T follicular helper cell (primary cell): ENCODE results near the gene DDX1.
"Not testable (repeated sequence)": the region's sequence is repeated elsewhere in the genome, so short reads cannot be mapped to it uniquely, and the experiment has no call there.

Source experiments
- DNase-seq: peaks from one replicate; pipeline ENCODE4 v3.0.0-alpha.2; 2020; ENCODE audit warnings: low read depth

DDX1 gene

DNA sequence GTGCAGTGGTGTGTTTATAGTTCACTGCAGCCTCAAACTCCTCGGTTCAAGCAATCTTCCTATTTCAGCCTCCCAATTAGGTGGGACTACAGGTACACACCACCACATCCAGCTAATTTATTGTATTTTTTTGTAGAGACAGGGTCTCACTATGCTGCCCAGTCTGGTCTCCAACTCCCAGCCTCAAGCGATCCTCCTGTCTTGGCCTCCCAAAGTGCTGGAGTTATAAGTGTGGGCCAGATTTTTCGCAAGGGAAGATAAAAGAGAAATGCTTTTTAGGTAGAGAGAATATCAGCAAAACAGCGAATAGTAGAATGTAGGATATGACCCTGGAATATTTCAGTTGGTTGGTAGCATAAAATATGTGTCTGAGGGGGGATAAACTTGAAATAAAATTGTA, 4.3 kb downstream of the DDX1 start:
- no peak for DNase-seq

DNA sequence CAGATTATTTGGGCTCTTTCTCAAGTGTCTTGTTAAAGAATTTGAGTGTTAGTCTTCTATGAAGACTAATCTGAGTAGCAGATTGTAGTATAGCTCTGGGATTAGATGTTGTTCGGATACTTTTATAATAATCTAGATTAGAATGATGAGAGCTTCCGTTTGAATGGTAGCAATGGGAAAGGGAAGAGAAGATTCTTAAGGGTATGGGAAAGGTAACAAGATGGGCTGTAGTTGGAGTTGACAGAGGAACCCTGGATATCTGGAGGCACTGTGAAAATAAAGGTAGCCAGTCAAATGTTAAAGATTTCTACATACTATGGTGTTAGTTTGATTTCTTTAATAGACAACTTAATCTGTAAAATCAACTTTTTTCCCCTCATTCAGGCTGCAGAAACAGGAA, 4.7 kb downstream of the DDX1 start:
- no peak for DNase-seq

DNA sequence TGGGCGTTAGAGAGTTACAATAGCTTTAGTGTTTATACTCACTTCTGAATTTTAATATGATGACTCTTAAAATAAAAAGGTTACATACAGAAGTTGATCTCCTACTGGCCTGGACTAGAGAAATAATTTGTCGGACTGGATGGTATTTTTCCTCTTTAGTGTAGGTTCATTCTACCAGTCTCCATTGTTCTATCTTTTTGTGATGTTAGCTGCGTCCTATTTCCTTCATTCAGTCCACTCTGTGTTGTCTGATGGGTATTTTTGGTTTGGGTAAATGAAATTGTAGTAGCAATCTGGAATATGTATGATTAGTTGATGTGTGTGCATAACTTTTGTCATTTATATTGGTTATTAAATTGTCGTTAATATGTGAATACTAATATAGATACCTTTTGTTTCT, 5.3 kb downstream of the DDX1 start:
- no peak for DNase-seq

DNA sequence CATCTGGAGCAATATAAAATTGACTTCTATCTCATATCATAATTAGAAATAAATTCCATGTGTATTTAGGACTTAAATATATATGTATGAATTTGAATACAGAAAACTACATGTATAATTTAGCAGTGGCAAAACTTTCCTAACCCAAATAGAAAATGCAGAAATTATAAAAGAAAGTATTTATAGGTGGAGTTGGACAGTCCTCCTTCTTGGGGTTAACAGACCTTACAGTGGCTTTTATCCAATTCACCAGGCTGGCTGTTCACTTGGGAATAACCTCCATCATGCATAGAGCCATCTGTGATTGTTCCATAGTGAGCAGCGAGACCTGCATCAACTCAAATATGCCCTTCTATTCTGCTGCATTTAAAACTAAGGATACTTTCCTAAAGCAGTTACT, 8.3 kb downstream of the DDX1 start:
- no peak for DNase-seq

DNA sequence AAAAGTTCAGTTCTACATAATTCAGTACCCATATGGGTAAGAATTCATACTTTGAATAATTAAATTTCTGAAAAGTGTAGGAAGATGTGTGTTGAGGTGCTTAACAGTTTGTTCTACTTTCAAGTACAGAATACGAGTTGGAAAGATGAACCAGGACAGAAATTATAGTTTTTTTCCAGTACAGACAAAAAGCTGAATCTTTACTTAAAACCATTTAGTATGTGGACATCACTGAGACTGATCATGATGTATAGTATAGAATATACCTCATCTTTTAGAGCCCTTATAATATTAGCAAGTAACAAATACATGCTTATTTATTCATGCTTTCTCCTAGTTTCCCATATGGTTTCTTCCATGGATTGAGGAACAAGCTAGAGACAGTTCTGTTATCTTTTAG, 10.0 kb downstream of the DDX1 start:
- DNase-seq, result no peak

DNA sequence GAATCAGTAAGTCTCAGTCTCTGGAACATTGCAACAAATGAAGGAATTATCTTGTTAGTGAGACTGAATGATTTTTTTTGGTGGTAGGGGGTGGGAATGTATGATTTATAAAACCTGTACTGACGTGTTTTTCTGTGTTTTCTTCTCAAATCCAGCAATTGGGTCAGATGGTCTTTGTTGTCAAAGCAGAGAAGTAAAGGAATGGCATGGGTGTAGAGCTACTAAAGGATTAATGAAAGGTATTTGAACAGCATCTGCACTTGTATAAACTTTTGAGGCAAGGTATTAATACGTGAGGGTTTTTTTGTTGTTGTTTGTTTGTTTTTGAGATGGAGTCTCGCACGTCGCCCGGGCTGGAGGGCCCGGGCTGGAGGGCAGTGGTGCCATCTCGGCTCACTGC, 10.7 kb downstream of the DDX1 start:
- no peak for DNase-seq

DNA sequence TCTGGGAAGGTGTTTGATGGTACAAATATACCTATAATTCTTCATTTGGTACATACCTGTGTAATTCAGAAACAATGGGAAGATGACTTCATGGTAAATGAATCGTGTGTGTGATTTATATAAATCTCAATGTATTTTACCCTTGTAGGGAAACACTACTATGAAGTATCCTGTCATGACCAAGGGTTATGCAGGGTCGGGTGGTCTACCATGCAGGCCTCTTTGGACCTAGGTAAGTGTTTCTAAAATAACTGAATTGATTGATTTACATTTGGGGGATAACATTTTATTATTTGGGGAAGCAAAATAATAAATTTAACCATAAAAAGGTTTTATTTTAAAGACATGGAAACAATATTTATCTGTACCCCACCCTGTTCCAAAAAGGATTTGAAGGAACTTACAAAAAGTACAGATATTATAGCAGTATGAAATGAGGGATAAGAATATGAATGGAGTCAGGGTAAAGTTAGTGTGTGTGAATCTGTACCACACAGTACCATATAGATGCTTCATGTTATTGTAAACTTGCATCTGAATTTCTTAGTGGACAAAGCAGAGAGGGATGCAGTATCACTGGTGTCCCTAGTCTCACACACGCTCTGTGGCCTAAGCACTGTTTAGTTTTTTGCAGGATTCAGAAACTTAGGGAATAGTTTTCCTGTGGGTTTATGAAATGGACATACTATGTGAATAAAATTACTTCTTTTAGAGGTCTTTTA, 11.5 kb downstream of the DDX1 start:
- DNase-seq, result no peak

DNA sequence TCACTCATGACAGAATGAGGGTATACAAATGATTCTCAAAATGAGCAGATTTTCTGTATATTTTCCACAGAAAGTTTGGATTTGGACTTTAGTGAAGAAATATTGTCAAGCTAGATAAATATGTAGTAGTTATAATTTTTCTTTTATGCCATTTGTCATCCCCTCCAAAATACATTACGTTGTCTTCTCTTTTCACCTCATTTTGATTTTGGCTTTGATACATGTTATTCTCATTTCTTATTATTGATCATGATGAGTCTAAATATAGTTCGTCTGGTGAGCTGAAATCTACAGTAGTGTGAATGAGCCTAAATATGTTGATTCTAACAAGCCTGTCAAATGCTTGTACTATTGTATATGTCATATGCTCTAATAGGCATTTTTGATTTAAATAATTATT, 12.3 kb downstream of the DDX1 start:
- DNase-seq, result no peak

DNA sequence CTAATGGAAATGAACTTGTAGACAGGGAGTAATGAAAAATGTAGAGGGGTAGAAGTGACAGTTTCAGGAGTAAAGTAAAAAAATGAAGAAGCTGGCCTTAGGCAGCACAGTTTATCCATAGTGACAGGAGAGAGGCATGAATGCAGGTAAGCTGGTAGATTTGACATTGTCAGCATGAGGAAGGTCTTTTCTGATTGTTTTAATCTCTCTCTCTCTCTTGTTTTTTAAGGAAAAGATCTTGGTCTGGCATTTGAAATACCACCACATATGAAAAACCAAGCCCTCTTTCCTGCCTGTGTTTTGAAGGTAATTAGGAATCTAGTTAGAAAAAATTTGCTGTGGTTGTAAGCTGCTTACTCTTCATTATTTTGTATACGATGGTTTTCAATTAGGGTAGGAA, 14.1 kb downstream of the DDX1 start:
- DNase-seq, result no peak

DNA sequence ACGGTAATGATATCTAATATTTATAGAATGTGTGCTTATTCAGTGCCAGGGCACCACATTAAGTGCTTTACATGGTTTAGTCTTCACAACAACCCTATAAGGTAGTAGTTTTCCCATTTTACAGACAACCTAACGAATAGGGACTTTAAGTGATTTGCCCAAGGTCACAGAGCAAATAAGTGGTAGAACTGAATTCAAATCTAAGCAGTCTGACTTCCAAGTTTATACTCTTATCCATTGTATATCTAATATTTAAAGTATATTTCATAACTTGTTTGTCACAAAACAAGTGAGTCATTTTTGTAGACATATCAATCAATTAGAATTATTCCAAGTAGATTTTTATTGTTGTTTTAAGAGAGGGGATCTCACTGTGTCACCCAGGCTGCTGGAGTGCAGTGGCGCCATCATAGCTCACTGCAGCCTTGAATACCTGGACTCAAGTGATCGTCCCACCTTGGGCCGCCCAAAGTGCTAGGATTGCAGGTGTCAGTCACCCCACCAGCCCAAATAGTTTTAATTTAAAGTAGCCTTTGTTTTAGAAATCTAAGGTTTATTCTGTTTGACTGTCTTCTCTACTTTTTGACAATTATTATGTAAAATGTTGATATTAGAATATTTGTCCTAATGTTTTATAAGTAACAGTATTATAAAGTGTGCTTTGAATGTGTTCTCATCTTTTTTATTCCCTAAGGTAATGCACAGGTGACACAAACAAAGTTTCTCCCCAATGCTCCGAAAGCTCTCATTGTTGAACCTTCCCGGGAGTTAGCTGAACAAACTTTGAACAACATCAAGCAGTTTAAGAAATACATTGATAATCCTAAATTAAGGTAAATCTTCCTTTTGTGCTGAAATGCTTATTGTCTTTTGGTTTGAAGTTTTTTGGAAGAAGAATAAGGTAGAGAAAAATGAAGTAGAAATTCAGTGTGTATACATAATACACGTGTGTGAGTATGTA, 15.1 kb downstream of the DDX1 start:
- DNase-seq, result no peak

DNA sequence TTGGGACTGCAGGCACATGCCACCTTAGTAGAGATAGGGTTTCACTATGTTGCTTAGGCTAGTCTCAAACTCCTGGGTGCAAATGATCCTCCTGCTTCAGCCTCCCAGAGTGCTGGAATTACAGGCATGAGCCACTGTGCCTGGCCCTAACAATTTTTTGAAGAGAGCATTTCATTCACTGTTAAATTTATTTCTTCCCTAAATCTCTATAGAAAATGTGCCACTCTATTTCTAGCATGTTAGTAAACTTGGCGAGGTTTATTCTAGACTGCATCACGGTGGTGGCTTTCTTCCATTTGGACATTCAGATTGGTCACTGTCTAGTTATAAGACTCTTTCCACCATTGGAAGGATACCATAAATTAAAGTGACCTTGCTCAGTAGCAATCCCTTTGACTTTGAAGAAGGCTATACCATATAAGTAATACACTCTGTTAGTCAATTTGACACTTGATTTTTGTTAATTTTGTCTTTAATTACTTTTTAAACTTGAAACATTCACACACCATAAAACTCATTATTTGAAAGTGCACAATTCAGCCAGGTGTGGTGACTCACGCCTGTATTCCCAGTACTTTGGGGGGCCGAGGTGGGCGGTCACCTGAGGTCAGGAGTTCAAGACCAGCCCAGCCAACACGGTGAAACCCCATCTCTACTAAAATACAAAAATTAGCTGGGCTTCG, 16.2 kb downstream of the DDX1 start:
- DNase-seq, result no peak

DNA sequence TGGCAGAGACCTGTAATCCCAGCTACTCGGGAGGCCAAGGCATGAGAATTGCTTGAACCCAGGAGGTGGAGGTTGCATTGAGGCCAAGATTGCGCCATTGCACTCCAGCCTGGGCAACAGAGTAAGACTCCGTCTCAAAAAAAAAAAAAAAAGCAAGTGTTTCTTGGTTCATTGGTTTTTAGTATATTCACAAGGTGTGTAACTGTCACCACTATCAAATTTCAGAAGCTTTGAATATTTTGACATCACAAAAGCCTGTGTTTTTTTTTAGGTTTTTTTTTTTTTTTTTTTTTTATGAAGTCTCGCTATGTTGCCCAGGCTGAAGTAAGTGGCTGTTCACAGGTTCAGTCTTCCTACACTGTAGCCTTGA, 16.7 kb downstream of the DDX1 start:
- DNase-seq, result no peak

DNA sequence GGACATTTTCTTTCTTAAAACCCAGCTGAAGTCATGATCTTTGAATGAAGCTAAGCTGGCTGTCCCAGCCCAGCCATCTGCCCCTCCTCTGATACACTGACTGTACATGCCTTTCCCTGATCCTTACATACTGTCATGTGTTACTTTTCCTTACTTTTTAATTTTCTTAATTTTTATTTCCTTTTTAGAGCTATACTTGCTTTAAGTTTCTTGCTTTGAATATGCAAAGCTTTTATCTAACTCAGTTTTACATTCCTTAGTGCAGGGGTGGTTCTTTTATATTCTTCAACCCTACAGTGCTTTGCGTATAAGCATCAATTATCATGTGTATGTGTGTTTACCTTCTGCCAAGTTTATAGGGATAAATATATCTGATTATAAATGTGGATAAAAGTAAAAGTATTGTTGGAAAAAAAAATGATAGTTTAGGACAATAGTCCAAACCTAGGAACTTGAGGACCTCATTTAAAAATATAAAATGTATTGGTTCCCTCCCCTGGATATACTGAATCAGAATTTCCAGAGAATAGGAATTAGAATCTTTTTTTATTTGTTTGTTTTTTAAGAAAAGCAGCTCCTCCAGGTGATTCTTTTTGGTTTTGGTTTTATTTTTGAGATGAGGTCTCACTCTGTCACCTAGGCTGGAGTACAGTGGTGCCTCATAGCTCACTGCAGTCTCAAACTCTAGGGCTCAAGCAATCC, 17.8 kb downstream of the DDX1 start:
- no peak for DNase-seq

DNA sequence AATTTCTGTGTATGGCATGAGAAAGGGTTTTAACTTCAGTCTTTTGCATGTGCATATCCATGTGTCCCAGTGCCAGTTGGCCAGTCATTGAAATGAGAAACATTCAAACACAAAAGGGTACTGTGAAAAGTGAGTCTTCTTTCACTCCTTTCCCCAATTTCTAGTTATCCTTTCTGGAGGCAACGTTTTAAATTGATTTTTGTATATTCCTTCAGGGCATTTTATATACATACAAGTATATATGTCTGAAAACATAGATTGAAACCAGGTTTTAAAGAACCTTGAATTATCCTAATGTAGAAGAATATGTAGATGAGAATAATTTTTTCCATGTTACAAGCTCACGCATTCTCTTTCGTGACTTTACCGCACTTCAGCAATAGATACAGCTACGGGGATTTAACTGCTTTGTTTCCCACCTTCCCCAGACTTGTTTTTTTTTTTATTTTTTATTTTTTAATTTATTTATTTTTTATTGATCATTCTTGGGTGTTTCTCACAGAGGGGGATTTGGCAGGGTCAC, 18.8 kb downstream of the DDX1 start:
- no peak for DNase-seq

DNA sequence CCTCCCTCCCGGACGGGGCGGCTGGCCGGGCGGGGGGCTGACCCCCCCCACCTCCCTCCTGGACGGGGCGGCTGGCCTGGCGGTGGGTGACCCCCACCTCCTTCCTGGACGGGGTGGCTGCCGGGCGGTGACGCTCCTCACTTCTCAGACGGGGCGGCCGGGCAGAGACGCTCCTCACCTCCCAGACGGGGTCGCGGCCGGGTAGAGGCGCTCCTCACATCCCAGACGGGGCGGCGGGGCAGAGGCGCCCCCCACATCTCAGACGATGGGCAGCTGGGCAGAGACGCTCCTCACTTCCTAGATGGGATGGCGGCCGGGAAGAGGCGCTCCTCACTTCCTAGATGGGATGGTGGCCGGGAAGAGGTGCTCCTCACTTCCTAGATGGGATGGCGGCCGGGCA, 20.4 kb downstream of the DDX1 start:
- DNase-seq, result not testable (repeated sequence)

DNA sequence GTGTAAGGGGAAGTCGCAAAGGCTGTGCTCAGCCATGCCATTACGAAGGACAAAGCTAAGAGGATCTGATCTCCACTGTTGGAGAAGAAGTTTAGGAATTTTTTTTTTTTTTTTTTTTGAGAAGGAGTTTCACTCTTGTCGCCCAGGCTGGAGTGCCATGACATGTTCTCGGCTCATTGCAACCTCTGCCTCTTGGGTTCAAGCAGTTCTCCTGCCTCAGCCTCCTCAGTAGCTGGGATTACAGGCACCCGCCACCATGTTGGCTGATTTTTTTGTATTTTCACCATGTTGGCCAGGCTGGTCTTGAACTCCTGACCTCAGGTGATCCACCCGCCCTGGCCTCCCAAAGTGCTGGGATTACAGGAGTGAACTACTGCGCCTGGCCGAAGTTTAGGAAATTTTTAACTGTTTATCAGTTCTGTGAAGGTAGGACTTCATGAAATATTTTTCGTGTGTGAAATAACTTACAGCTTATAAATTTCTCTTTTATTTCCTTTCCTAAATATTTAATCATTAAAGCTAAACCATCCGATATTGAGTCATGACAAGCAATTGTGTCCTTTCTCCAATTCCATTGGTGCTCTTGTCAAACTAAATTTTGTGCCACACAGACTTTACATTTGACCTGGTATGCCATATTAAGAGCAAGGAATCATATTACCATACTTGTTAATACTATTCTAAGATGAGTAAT, 22.2 kb downstream of the DDX1 start:
- no peak for DNase-seq

DNA sequence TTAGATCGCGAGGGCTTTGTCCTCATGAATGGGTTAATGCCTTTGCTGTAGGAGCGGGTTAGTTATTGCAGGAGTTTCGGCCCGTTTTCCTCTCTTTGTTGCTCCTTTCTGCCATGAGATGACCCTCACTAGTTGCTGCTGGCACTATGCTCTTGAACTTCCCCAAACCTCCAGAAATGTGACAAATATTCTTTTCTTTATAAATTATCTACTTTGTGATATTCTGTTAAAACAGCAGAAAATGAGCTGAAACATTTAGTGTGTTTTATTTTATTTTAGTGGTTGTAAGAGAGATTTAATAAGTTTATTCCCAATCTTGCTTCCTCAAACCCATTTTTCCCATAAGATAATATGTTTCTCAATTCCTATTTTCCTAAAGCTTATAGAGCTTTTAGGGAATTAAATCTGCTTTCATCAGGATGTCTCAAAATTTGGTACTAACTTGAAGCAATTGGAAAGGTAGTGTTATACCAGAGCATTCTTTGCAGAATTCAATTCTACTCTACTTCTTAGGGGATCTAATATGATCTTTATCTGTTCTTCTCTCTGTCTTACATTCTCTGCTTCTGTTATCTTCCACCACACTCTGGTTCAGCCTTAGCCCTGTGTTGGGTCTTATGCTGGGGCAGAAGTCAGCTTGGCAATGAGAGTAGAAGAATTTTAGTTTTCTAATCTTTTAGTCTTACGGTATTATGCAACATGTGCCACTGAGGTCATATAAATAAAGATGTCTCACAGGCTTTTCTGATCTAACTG, 23.1 kb downstream of the DDX1 start:
- no peak for DNase-seq

DNA sequence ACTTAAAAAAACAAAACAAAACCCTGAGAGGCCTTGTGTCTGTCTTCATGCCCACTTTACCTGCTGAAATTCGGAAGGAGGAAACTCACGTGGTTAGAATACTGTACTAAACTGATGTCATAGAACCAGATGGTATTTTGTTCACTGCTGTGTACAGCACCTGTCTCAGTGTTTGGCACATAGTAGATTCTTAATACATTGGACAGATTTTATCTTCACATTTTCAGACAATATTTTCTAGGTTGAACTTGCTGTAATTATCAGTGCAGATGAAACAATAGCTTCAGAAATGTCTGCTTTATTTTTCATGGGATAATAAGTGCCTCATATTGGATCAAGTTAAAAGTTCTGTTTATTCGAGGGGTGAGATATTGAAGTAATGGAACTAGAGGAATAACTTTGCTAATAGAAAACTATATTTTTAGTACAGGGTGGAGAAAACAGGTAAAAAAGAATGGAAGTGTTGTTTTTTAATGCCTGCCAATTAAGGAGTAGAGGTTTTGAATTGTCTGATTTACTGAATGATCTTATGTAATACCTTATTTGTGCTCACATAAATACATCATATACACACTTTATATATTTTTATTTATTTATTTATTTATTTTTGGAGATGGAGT, 23.7 kb downstream of the DDX1 start:
- no peak for DNase-seq

DNA sequence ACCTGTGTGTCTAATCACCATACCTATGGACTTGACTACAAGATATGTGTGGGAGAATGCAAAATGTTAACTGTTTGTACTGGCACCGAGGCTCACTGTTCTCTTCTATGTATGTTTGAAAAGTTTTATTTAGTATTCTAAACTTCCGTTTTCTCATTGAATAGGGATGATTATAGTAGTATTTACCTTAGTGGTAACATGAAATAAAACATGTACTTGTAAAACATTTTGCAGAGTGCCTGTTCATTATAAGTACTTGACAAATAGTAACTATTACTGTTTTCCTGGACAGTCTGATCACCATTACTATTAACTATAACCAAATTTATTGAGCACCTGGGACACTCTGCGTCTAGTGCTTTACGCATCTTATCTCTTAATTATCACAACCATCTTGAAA, 24.8 kb downstream of the DDX1 start:
- no peak for DNase-seq
